ENCODE measurements around the gene GRIN2C. TPM values are rescaled to one million over a fixed set of nuclear protein-coding genes. Genes with fewer than 3 reads are reported as not detected.

Gene GRIN2C
- total RNA-seq, 1 experiment from 2014 or later, result 0.44 TPM

DNA sequence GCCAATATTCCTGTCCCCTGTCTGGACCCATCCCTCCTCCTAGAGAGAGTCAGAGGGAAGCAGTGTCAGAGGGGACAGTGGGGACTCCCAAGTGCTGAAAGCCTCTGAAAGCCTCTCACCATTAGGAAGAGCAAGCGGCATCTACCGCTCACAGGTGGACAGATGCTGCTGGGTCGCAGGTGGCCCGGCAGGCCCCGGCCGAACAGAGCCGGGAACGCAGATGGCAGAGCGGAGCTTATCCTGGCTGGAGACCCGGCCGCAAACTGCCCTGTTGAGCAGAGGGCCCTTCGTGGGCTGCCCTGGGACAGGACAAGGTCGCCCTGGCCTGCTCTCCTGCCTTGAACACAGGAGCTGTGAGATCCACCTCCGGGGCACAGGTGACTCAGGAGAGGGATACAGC lies 60.6 kb downstream of the GRIN2C start:
- H3K9me3 Mint-ChIP-seq, result no peaks in the 10 kb centered on the region
- Histone ChIP-seq H3T11ph (ENCODE audit: low read length) (no peak overlapping the region), H3K27me3 (ENCODE audit: insufficient read depth, low read length) (no peaks in the 10 kb centered on the region), H2BK12ac (ENCODE audit: insufficient read length, low read depth, low read length) (no peak overlapping the region), H3K27ac (ENCODE audit: insufficient read length, low read depth, low read length) (no peak overlapping the region), H4K91ac (ENCODE audit: insufficient read length, low read depth, low read length) (no peak overlapping the region), H3K18ac (ENCODE audit: insufficient read length, low read depth, low read length) (no peak overlapping the region), H3K79me2 (ENCODE audit: insufficient read depth, low read length) (no peaks in the 10 kb centered on the region), H2BK15ac (ENCODE audit: low read depth, low read length) (no peak overlapping the region), H3K56ac (ENCODE audit: insufficient read length, low read depth, low read length) (no peak overlapping the region), H3K23me2 (ENCODE audit: insufficient read length, low read depth, low read length, poor library complexity, severe bottlenecking) (no peaks in the 10 kb centered on the region), H4K20me1 (ENCODE audit: control insufficient read depth, insufficient read depth, insufficient read length) (no peaks in the 10 kb centered on the region), H3K9ac (ENCODE audit: extremely low read depth, insufficient read length, low read length) (no peak overlapping the region), H2AFZ (ENCODE audit: low read length) (no peak overlapping the region), H3K23ac (ENCODE audit: insufficient read length, low read depth, low read length) (no peak overlapping the region), H3K9me3 (ENCODE audit: control insufficient read depth, low read depth, low read length) (no peaks in the 10 kb centered on the region), H2BK20ac (ENCODE audit: low read depth, low read length, poor library complexity, severe bottlenecking) (no peak overlapping the region), H2BK5ac (ENCODE audit: insufficient read length, low read length) (no peak overlapping the region), H3K14ac (ENCODE audit: insufficient read depth, low read length) (no peak overlapping the region), H2BK120ac (ENCODE audit: low read depth, low read length, poor library complexity, severe bottlenecking) (no peak overlapping the region), H4K8ac (replicated peaks; ENCODE audit: insufficient read length, low read depth, low read length) (no peak overlapping the region), H3K4ac (ENCODE audit: low read depth, low read length) (no peak overlapping the region), H4K5ac (ENCODE audit: insufficient read length, low read depth, low read length) (no peak overlapping the region), H3K4me2 (ENCODE audit: insufficient read depth, insufficient read length, low read length) (no peak overlapping the region), H2AK5ac (ENCODE audit: insufficient read length, low read length) (no peak overlapping the region), H3K4me1 (ENCODE audit: insufficient read depth, low read length) (no peaks in the 10 kb centered on the region), H3K79me1 (ENCODE audit: insufficient read depth, low read depth, low read length, poor library complexity, severe bottlenecking) (no peaks in the 10 kb centered on the region)
- H3K27me3 Mint-ChIP-seq (ENCODE audit: low read depth), result no peaks in the 10 kb centered on the region
- no peak for TF ChIP-seq CTCF (conservative IDR thresholded peaks at IDR 0.05)
- H3K27ac Mint-ChIP-seq, result no peak overlapping the region
- peaks cover 12 to 50% (median 38%) of the 10 kb centered on the region in 3 experiments; a peak in 6 of 7 replicates for H3K36me3 Mint-ChIP-seq (ENCODE audit: insufficient read depth in 1 of 3, low read depth in 3 of 3)
- no peaks in the 10 kb centered on the region for H3K4me1 Mint-ChIP-seq
- no CpG with 5 or more reads among the region's 14 CpGs for WGBS (ENCODE audit: extremely low coverage, insufficient read length, low lambda C conversion rate)
- no peak overlapping the region for H3K4me3 Mint-ChIP-seq
- no peak for DNase-seq

Data from H9 (cell line).